KBM-7 (cell line): ENCODE results near the gene FHIT.
"Not testable (repeated sequence)": the region's sequence is repeated elsewhere in the genome, so short reads cannot be mapped to it uniquely, and the experiment has no call there.

Experiments
- DNase-seq: peaks from one replicate; pipeline ENCODE4 v3.0.0-alpha.2; 2015
- in situ Hi-C: fragments of 300-500 bp; cut with MboI; formaldehyde crosslinking; loops from 2 replicates; pipeline ENCODE4 v1.14.3; 2020; ENCODE audit warnings: low sequenced_read_pairs, low pct_unique_long_range_greater_than_20kb, mixed read lengths

FHIT gene

GRCh38 chr3:59824876-59825275 lies 1426.4 kb downstream of the FHIT start:
- DNase-seq = no peak

GRCh38 chr3:59821274-59821673 lies 1430.0 kb downstream of the FHIT start:
- in situ Hi-C loops = no loop called here
- no peak for DNase-seq

More at GRCh38 chr3:59824876-59825275, 1426.4 kb downstream of the FHIT start:
- in situ Hi-C loops = no loop called here

GRCh38 chr3:59820352-59820934 lies 1430.8 kb downstream of the FHIT start:
- in situ Hi-C loops = no loop called here

GRCh38 chr3:59818919-59819300 lies 1432.3 kb downstream of the FHIT start:
- DNase-seq = no peak
- in situ Hi-C loops = no loop called here

More at GRCh38 chr3:59820352-59820934, 1430.8 kb downstream of the FHIT start:
- DNase-seq = no peak

GRCh38 chr3:59818033-59818918 lies 1433.0 kb downstream of the FHIT start:
- in situ Hi-C loops = no loop called here
- no peak for DNase-seq

- no peak for DNase-seq
- in situ Hi-C loops = no loop called here
These were observed 1433.7 kb downstream of the FHIT start for GRCh38 chr3:59817511-59817910.

- DNase-seq = no peak
- in situ Hi-C loops = no loop called here
These were observed 1434.9 kb downstream of the FHIT start for GRCh38 chr3:59816312-59816711.

- in situ Hi-C loops = no loop called here
- DNase-seq = no peak
These were observed 1438.1 kb downstream of the FHIT start for GRCh38 chr3:59813148-59813538.

- in situ Hi-C loops = no loop called here
- no peak for DNase-seq
These were observed 1438.8 kb downstream of the FHIT start for GRCh38 chr3:59812237-59813147.

- in situ Hi-C loops = no loop called here
These were observed 1440.1 kb downstream of the FHIT start for GRCh38 chr3:59811160-59811559.

GRCh38 chr3:59810606-59811005 lies 1440.6 kb downstream of the FHIT start:
- DNase-seq = no peak

More at GRCh38 chr3:59811160-59811559, 1440.1 kb downstream of the FHIT start:
- no peak for DNase-seq

GRCh38 chr3:59809710-59810444 lies 1441.4 kb downstream of the FHIT start:
- in situ Hi-C loops = no loop called here
- no peak for DNase-seq

More at GRCh38 chr3:59810606-59811005, 1440.6 kb downstream of the FHIT start:
- in situ Hi-C loops = no loop called here

GRCh38 chr3:59809016-59809415 lies 1442.2 kb downstream of the FHIT start:
- no peak for DNase-seq
- in situ Hi-C loops = no loop called here

GRCh38 chr3:59808446-59808845 lies 1442.8 kb downstream of the FHIT start:
- in situ Hi-C loops = no loop called here
- DNase-seq = no peak

GRCh38 chr3:59803268-59803667 lies 1448.0 kb downstream of the FHIT start:
- no peak for DNase-seq
- in situ Hi-C loops = no loop called here

GRCh38 chr3:59802453-59802852 lies 1448.8 kb downstream of the FHIT start:
- in situ Hi-C loops = not testable (repeated sequence)

GRCh38 chr3:59802045-59802444 lies 1449.2 kb downstream of the FHIT start:
- in situ Hi-C loops = no loop called here
- no peak for DNase-seq

More at GRCh38 chr3:59802453-59802852, 1448.8 kb downstream of the FHIT start:
- DNase-seq = not testable (repeated sequence)

GRCh38 chr3:59800481-59800880 lies 1450.8 kb downstream of the FHIT start:
- DNase-seq = no peak
- in situ Hi-C loops = no loop called here
